Cerebellar cortex (tissue), 1 donor: ENCODE measurements around the gene ZSWIM9.

Experiments used
- DNase-seq: peaks from one replicate; pipeline ENCODE4 v3.0.0-alpha.2; 2015; ENCODE audit warnings: low spot score

Gene ZSWIM9

DNA sequence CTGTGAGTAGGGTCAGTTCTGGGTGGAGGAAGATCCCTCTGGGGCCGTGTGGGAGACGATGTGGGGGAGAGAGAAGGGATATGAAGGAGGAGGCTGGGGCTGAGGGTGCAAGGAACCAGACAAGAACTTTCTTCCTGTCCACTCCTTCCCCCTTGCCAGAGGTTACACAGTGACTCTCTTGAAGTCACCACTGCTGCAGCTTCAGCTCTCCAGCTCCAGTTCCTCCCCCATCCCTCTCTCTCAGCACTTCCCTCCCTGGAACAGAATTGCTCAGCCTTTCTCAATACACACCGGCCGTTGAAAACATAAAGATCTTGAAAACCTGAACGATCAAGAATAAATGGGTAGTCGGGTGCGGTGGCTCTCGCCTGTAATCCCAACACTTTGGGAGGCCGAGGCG lies 5.1 kb downstream of the ZSWIM9 start:
- DNase-seq: no peak

DNA sequence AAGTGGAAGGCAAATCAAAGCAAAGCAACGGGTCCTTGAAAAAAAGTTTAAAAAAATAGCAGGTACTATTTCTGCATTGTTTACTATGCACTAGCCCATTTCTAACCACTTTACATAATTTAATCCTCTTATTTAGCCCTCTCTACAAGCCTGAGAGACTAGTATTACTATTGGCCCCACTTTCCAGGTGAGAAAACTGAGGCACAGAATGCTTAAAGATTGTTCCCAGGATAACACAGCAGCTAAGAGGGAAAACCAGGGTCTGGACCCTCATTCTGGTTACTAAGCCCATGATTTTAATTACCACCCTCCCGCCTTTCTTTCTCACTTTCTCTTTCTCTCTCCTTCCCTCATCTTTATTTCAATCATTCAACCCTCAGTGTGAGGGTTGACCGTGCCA lies 5.7 kb downstream of the ZSWIM9 start:
- no peak for DNase-seq

DNA sequence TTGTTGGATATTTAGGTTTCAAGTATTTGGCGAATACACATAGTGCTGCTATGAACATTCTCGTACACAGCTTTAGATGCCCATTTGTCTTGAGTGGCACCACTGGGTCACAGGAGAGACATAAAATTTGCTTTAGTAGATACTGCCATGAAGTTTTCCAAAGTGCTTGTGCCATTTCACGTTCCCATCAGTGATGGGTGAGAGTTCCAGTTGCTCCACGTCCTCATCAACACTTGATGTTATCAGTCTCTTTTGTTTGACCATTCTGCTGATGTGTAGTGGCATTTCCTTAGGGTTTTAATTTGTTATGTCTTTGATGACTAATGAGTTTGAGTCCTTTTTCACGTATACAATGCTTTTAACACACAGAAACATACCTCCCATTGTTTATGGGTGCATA lies 11.0 kb downstream of the ZSWIM9 start:
- DNase-seq: no peak

DNA sequence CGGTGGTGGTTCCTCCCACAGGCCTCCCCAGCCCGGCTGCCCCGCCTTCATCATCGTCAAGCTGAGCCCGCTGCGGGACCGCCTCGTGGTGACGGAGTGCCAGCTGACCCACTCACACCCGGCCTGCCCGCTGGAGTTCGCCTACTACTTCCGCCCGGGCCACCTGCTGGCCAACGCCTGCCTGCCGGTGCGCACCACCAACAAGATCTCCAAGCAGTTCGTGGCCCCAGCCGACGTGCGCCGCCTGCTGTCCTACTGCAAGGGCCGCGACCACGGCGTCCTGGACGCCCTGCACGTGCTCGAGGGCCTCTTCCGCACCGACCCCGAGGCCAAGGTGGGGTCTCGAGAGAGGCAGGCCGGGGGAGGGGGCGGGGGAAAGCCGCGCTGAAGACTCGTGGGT lies 12.0 kb downstream of the ZSWIM9 start:
- no peak for DNase-seq

DNA sequence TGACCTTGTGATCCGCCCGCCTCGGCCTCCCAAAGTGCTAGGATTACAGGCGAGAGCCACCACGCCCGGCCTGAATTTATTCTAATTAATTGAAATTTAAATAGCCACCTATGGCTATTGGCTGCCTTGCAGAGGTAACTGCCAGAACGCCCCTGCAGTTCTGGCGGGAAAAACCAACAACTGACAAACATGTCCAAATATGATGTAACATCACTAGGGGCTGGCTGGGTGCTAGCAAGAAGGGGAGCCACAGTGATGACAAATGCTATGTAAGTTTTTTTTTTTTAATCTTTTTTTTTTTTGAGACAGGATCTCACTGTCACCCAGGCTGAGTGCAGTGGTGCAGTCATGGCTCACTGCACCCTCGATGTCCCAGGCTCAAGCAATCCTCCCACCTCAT lies 12.9 kb downstream of the ZSWIM9 start:
- no peak for DNase-seq

DNA sequence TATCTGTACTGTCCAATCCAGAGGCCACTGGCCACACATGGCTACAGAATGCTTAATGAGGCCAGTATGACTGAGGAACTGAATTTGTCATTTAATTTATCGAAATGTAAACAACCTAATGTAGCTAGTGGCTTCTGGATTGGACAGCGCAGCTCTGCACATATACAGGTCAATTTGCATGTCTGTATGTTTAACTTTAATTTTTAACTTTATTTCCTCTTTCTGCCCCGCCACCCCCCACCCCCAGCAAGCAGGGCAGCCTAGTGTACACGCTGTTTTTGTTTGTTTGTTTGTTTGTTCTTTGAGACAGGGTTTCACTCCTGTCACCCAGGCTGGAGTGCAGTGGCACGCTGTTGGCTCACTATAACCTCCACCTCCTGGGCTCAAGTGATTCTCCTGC lies 15.5 kb downstream of the ZSWIM9 start:
- no peak for DNase-seq

DNA sequence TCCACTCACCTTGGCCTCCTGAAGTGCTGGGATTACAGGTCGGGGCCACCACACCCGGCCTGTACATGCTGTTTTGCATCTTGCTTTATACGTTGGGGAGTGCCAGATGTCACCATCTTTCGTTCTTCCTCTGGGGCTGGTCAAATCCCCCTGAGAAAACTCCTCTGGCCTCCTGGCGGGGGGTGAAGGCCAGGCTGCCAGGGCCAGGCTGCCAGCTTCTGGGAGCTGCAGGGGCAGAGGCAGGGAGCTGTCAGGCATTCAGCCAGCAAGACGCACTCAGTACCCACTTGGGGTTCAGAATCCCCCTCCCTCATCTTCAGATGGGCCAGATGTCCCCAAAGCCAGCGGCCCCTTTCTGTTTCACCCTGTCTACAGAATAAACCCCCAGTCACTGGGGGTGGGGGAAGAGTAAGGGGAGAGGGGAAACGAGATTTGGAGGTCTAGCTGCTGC lies 16.1 kb downstream of the ZSWIM9 start:
- no peak for DNase-seq

DNA sequence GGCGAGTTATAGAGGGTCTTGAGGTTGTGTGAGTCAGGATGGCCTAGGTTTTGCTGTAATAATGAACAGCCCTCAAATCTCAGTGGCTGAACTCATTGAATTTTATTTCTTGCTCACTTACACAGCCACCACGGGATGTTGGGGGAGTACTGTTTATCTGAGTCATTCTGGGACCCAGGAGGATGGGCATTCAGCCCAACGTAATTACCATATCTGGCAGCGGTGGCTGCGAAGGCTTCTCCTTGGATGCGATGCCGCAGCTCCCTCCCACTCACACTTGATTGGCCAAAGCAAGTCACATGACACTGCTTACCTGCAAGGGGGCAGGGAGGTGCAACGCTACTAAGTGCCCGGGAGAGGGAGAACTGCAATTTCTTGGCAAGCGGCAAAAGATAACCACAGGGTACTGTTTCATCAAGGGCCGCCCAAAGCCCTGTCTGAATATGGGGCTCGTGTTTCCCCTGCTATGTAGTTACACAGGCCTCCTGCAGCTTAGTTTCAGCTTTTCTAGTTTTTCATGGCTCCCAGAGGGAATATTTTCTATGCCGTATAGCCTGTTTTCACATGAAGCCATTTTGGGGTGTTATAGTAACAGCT lies 19.9 kb downstream of the ZSWIM9 start:
- DNase-seq: peak; percentile 94

DNA sequence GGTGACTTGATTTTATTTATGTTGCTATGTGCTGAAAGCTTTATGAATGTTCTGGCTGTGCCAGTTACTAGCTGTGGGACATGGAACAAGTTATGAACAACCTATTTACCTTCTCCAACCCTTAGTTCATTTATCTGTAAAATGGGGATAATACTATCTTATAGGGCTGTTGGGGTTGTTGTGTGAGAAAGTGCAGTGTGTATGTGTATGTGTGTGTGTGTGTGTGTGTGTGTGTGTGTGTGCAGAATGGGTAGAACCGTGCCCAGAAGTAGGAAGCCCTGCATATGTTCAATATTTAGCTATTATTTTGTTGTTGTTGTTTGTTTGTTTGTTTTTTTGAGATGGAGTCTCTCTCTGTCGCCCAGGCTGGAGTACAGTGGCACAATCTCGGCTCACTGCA lies 20.4 kb downstream of the ZSWIM9 start:
- no peak for DNase-seq

DNA sequence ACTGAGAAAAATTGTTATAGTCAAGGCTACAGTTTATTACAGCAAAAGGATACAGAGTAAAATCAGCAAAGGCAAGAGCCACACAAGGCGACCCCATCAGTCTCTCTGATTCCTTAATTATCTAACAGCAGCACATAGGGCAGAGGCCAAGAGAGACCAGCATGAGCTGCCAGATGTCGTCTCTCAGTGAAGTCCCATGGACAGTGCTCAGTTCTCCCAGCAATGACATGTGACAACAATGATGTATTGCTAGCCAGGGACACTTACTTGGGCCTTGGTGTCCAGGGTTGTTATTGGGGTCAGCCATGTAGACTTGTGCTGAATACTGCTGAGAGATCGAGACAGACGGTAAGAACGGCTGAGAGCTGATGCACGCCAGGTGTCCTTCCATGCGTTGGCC lies 22.3 kb downstream of the ZSWIM9 start:
- no peak for DNase-seq

DNA sequence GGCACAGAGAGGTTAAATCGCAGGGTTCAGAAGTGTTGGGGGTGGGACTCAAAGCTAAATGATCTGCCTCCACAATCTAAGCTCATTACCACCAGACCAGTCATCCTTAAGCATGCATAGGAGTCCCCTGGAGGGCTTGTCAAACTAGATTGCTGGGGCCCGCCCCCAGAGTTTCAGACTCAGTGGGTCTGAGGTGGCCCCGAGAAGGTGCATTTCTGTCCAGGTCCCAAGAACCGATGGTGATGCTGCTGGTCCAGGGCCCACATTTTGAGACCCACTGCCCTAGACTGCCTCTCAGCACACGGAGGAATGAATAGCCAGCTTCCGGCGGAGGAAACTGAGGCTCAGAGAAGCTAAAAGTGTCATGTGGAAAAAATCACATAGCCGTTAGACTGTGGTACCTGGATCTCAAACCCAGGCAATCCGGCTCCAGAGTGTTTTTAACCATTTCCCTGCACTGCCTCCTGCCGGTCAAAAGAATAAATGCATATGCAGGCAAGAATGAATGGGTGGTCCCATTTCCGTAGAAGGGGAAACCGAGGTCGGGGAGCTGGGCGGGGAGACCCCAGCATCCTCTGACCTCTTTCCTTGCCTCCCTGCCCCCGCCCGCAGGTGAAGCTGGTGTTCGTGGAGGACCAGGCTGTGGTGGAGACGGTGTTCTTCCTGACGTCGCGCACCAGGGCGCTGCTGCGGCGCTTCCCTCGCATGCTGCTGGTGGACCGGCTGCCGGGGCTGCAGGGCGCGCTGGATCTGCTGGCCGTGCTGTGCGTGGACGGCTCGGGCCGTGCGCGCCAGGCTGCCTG lies 23.8 kb downstream of the ZSWIM9 start:
- DNase-seq: no peak

DNA sequence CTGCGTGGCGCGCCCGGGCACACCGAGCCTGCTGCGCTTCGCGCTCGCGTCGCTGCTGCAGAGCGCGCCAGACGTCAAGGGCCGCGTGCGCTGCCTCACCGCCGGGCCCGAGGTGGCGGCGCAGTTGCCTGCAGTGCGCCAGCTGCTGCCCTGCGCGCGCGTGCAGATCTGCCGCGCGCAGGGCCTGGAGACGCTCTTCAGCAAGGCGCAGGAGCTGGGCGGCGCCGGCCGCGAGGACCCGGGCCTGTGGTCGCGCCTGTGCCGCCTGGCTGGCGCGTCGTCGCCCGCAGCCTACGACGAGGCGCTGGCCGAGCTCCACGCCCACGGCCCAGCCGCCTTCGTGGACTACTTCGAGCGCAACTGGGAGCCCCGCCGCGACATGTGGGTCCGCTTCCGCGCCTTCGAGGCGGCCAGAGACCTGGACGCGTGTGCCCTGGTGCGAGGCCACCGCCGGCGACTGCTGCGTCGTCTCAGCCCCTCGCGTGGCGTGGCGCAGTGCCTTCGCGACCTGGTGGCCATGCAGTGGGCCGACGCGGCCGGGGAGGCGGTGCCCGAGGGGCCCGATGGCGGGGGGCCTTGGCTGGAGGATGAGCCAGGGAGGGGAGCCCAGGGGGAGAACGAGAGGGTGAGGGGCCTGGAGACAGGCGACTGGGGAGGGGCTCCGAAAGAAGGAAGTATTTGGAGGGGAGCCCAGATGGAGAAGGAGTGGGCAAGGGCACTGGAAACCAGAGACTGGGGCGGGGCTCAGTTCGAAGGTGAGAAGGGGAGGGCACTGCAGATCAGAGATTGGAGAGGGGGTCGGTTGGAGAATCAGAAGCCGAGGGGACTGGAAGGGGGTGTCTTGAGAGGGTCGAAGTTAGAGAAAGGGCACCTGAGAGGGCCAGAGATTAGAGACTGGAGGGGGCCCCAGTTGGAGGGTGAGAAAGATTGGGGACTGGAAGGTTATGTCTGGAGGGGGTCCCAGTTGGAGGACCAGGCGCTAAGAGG lies 24.7 kb downstream of the ZSWIM9 start:
- DNase-seq: no peak

DNA sequence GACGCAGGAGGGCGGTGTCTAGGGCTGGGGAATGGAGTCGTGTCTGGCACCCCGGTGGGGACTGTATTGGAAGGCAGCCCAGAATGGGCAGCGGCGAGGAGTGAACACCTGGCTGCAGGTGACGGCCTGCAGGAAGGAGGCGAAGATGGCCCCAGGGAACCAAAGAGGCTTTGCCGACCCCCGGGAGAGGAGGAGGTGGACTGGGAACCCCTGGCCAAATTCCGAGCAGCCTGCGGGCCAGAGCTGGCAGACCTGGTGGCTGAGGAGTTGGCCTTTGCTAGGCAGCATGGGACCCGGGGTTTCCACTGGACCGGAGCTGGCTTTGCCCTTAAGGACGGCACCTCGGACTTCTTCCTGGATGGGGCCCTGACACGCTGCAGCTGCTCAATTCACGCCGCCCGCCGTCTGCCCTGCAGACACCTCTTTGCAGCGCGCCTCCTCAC lies 25.9 kb downstream of the ZSWIM9 start:
- no peak for DNase-seq

DNA sequence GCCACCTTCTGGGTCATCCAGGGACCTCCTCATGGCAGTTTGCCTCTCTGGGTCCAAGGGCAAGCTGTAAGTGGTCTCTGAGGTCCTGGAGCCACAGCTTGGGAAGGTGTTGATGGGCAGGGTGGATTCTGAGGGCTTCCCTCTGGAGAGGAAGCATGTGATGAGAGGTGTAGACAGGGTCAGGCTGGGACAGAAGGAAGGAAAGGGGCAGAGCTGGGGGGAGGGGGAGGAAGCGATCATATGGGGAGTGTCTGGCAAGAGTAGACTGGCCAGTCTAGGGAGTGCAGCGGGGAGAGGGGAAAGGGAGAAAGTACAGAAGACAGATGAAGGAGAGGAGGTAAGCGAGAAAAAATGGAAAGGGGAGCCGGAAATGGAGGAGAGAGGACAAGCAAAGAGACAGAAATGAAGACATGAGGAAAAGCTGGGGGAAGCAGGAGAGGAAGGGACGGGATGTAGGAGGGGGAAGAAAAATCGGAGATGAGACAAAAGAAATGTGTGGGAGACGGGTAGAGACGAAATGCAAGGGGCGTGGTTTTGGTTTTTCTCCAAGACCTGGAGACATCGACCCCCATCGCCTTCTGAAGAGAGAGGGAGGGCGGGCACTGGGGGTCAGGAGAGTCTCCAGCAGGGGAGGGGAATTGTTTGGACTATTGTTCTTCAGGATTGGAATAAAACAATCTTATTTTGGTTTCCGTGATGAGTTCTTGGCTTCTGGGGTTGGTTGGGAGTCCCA lies 26.6 kb downstream of the ZSWIM9 start:
- DNase-seq: no peak

DNA sequence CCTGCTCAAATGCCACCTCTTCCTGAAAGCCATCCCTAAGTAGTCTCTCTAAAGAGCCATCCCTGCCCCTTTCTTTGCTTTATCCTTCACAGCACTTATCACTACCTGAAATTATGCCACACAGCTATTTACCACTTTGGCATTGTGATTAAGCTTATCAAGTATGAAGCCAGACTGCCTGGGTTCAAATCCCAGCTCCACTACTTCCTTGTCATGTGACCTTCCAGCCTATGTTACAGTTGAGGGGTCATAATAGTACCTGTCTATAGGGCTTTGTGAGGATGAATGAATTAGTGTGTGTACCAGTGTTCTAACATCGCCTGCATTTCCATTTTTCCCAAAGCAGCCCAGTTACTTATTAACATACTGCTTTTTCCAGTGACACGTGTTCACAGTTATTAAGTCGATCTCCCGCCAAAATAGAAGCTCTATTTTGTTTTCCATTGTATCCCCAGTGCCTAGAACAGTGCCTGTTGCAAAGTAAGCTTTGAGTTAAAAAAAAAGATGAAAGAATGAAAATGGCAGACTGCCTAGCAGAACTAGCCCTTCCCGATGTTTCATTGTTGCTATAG lies 32.8 kb downstream of the ZSWIM9 start:
- no peak for DNase-seq

DNA sequence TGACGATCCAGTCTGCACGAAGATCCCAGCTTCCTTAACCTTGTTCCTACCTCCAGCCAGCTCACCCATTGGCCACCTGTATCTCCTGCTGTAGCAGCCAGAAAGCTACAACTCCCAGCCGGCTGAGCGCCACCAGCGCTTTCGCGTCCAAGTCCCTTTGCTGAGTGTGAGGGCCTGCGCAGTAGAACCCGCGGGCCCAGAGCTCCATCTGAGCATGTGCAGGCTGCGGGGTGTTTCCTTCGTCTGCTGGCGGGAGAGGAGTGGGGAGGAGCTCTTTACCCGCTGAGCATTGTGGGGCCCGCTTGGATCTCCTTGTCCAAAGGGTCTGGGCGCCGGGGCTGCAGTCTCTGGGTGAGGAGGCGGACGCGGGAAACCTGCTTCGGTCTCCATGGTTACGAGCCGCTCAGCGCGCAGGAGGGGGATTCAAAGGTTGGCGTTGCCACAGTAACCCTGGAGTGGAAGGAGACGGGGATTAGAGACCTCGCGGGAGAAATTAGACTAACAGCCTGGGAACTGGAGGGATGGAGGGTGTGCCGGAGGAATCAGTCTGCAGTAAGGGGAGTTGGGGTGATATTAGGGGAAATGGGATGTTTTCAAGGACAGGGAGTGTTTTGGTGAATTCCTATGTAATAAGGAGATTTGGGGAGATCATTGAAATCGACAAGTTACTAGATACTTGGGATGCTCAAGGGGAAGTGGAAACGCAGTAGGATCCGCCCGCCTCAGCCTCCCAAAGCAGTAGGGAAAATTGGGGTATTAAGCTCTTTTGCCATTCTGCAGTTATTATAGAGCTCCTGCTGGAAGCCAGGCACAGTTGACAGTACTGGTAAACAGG lies 33.5 kb downstream of the ZSWIM9 start:
- DNase-seq: peak; percentile 99

DNA sequence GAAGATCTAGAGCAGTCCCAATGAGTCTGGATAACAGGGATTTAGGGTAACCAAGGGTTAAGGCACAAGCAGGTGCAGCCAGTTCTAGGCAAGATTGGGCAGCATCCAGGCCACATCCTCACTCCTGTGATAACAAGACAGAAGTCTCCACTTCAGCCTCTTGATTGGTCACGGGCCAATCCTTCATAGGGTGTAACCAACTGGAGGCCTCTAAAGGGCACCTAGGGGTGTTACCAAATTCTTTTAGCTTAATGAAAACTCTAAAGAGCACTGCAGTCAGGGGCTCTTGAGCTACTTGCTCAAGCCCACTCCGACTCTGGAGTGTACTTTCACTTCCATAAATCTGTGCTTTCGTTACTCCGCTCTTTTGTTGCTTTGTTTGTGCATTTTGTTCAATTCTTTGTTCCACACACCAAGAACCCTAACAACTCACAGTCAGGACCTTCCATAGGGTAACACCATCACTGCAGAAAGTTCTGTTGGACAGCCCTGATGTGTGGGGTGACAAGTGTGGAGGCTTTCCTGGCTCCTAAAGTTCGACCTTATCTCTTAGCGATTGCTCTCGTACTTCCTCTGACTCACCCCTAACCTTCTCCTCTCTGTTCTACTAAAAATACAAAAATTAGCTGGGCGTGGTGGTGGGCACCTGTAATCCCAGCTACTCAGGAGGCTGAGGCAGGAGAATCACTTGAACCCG lies 36.1 kb downstream of the ZSWIM9 start:
- peak; percentile 21 for DNase-seq

DNA sequence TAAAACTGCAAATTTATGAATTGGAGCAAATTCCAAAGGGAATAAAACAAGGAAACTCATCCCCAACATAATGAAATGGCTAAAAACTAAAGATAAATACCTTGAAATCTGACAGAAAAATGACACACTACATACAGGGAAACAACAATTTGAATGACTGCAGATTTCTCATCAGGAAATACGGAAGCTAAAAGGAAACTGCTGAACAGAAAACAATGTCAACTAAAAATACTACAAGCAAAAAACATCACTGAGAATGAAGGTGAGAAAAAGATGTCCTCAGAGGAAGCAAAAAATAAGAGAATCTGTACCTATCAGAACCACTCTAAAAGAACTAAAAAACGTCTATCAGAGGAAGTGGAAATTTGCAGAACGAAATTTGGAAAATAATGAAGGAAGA lies 39.5 kb downstream of the ZSWIM9 start:
- no peak for DNase-seq

DNA sequence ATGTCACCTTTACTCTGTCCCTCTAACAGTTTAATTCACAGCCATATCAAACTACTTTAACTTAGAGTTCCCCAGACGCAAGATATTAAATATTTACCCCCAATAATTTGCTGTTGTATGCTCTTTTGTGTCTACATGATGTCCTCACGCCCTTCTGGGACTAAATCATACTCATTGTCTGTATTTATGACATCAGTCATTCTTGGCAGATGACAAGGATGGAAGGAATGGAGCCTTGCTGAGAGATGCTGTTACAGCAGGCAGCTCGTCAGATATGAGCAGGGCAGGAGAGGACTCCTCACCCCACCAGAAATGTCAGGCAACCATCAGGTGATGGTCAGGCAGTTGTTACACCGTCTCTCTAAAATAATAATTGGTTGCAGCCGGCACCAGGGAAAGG lies 43.5 kb downstream of the ZSWIM9 start:
- no peak for DNase-seq

DNA sequence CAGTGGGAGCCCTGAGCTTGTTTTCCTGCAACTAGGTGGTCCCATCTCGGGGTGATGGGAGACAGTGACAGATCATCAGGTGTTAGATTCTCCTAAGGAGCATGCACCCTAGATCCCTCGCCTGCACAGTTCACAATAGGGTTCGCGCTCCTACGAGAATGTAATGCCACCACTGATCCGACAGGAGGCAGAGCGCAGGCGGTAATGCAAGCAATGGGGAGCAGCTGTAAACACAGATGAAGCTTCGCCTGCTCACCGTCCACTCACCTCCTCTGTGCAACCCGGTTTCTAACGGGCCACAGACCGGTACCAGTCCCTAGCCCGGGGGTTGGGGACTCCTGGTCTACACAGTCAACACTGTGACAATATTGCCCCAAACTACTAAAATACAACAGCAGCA lies 46.5 kb downstream of the ZSWIM9 start:
- no peak for DNase-seq
